GM18511 (cell line): ENCODE data around the gene RABGAP1L.
"Not testable (repeated sequence)": the region's sequence is repeated elsewhere in the genome, so short reads cannot be mapped to it uniquely, and the experiment has no call there.

ENCODE experiments used
- ATAC-seq: cut with Tn5 transposase; IDR thresholded peaks from one replicate; pipeline ENCODE4 v1.9.1; 2021; ENCODE audit warnings: mild to moderate bottlenecking, moderate library complexity; ENCODE audit not compliant: unreplicated experiment

The RABGAP1L gene

GRCh38 chr1:174786760-174787159 lies 627.4 kb downstream of the RABGAP1L start:
- peak; percentile 85 for ATAC-seq

- ATAC-seq: no peak
Measured at GRCh38 chr1:174788981-174789380, 629.7 kb downstream of the RABGAP1L start.

DNA sequence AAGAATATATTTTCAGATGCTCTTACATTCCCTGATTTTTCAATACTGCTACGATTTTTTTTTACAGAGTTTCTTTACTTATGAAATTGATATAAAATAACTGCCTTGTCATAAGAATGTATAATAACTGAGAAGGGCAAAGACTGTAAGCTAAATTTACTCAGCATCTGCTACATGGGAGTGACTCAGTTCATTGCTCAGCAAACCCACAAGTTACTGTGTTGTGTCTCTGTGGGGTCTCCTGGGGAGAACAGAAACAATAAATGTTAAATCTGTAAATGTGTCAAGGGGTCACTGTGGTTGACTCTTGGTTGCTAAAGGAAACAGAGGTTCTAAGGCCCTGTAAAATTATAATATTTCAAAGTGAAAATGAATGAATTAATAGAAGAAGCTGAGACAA lies 630.1 kb downstream of the RABGAP1L start:
- peak; percentile 77 for ATAC-seq

DNA sequence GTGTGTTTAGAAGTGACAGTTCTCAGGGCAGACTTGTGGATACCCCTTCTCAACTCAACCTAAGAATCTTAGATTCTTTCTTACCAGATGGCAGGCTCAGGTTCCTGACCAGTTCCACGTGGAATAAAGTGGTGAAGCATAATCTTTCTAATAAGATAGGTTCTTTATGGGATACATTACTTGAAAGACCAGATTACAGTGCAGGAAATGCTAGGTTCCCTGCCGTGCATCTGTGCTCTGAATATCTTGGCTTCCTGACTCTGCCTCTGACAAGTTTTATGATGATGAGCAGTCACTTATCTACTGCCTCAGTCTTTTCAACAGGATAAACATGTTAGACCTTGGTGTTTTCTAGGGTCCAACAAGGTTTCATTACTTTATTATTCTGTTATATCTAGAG lies 632.5 kb downstream of the RABGAP1L start:
- no peak for ATAC-seq

GRCh38 chr1:174794861-174795260 lies 635.5 kb downstream of the RABGAP1L start:
- ATAC-seq: no peak

DNA sequence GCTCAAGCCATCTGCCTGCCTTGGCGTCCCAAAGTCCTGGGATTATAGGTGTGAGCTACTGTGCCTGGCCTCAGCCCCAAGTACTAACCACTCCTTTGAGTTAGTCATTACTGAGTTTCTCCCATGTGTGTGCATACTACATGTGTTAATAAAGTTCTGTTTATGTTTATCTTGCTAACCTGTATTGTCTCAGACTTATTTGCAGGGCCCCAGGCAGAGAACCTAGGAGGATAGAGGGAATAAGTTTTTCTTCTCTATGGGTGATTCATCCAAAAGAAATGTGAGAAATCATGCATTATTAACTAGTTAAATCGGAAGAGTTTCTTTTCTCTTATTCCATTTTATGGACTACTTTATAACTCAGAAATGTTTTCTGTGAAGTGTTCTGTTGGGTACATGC lies 636.5 kb downstream of the RABGAP1L start:
- no peak for ATAC-seq

DNA sequence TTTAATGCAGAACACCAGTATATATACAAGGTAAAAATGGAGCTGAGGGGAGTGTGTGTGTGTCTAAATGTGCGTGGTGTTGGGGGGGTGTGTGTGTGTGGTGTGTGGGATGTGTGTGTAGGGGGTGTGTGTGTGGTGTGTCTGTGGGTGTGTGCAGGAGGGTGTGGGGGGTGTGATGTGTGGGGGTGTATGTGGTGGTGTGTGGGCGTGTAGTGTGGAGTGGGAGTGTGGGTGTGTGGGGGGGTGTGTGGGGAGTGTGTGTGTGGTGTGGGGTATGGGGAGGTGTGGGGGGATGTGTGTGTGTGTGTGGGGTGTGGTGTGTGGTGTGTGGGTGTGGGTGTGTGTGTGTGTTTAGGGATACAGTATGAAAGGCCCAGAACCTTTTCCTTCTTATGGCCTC lies 638.1 kb downstream of the RABGAP1L start:
- no peak for ATAC-seq

GRCh38 chr1:174799136-174799479 lies 639.8 kb downstream of the RABGAP1L start:
- ATAC-seq: peak; percentile 13

DNA sequence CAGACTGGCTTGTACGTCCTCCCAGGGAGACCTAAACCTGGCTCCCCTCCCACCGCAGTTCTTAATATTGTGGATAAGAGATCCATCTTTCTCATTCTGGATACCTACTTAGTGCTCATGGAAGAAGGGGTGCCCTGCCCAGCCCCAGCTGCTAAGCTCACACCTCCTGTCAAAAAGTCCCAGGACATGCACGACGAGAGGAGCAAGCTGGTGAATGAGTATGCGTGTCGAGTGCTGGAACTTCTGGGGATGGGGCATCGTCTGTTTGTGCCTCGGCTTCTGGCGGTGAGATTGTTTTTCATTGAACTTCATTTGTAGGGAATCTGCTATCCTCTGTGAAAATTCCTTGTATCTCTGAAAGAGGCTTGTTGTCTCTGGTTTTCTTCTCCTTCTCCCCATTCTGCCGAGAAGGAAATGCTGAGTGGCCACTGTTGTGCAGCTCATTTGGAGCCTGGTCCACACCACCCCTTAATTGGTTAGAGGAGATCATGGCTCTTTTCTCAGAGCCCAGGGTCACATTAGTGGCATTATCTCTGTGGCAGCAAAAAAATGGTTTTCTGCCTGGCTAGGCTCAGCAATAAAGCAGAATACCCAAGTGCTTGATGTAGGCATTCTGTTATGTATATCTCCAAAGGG lies 641.0 kb downstream of the RABGAP1L start:
- ATAC-seq: no peak

- no peak for ATAC-seq
Measured at GRCh38 chr1:174800876-174801275, 641.6 kb downstream of the RABGAP1L start.

- ATAC-seq: no peak
Measured at GRCh38 chr1:174809755-174810280, 650.5 kb downstream of the RABGAP1L start.

GRCh38 chr1:174812016-174812415 lies 652.7 kb downstream of the RABGAP1L start:
- no peak for ATAC-seq

DNA sequence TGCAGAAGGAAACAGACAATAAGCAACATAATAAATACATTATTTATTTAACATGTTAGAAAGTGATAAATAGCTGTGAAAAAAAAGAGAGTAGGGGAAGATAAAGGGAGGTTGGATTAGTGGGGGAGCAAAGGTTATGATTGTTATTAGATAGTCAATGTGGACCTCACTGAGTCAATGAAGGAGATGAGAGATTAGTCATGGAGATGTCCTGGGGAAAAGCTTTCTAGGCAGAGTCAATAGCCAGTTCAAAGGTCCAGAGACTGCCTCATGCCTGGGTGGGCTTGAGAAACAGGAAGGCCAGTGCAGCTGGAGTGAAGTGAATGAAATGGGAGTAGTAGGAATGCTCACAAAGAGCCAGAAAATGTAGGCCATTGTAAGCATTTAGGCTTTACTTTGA lies 653.3 kb downstream of the RABGAP1L start:
- ATAC-seq: no peak

- peak; percentile 48 for ATAC-seq
Measured at GRCh38 chr1:174815036-174815435, 655.7 kb downstream of the RABGAP1L start.

GRCh38 chr1:174815474-174815908 lies 656.2 kb downstream of the RABGAP1L start:
- ATAC-seq: peak; percentile 71

DNA sequence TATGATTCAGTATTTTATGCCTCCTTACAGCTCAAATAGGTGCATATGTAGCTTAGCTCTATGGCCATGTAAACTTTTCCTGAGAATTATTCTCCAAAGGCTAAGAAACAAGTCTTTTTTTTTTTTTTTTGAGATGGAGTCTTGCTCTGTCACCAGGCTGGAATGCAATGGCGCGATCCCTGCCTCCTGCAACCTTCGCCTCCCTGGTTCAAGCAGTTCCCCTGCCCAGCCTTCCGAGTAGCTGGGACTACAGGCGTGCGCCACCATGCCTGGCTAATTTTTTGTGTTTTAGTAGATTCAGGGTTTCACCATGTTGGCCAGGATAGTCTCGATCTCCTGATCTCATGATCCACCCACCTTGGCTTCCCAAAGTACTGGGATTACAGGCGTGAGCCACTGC lies 657.3 kb downstream of the RABGAP1L start:
- ATAC-seq: not testable (repeated sequence)

DNA sequence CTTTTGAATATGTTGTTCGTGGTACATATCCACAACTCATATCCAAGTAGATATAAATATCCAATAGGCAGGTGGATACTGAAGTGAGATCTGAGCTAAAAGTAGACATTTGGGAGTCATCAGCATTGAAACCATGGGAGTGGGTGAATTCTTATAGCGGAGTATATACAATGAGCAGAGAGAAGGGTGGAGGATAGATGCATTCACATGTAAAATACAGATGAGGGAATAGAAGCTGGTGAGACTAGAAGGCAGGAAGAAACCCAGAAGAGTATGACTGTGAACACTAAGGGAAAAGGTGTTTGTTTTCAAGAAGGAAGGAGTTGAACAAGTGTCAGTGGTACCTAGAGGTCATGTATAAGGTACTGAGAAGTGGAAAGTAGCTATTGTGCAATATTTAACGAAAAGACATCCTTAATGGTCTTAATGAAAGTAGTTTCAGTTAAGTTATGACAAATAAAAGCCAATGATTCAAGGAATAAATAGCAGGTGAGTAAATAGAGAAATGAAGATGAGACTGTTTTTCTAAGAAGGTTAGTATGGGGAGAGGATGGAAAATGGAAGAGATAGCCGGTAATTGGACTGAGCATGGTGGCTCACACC lies 658.8 kb downstream of the RABGAP1L start:
- peak; percentile 60 for ATAC-seq

- ATAC-seq: no peak
Measured at GRCh38 chr1:174818951-174819350, 659.6 kb downstream of the RABGAP1L start.

DNA sequence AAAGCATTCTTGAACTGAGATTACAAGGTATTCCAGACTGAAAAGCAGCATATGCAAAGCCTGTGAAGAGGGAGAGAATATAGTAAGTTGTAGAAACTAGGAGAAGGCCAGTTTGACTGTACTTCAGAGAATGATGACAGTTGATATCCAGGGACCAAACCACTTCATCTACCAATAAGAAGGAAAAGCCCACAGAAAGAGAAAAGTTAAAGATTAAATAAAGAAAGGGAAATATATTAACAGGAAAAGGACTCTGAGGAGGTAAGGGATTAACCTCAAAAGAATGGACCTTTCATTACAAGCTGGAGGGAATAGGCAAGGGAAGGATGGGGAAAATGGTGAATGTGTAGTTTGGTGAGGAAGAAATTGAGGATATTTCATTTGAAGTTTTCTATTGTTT lies 660.3 kb downstream of the RABGAP1L start:
- no peak for ATAC-seq

- no peak for ATAC-seq
Measured at GRCh38 chr1:174825127-174825526, 665.8 kb downstream of the RABGAP1L start.

GRCh38 chr1:174825806-174826205 lies 666.5 kb downstream of the RABGAP1L start:
- no peak for ATAC-seq

DNA sequence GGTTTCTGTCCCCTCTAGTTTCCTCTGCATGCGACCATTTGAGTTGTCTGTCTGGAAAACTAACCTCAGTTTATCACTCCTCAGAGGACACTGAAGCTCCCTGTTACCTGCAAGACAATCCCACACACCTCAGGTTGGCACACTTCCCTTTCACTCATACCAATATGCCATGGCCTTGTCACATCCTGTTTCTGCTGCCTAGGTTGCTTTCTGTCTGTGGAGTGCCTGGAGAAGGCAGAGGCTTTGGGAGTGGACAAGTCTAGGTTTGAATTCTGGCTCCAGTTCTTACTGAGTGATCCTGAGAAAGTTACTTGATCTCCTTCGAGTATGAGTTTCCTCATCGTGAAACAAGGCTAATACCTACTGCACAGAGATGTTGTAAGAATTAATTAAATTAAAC lies 668.9 kb downstream of the RABGAP1L start:
- ATAC-seq: no peak

GRCh38 chr1:174829990-174830389 lies 670.7 kb downstream of the RABGAP1L start:
- ATAC-seq: no peak
